ENCODE results near the gene GYPA. TPM values are rescaled to one million over a fixed set of nuclear protein-coding genes. Genes with fewer than 3 reads are reported as not detected.
"Not testable (repeated sequence)": the region's sequence is repeated elsewhere in the genome, so short reads cannot be mapped to it uniquely, and the experiment has no call there.

Gene GYPA
- polyA plus RNA-seq, 1 experiment: not detected

GRCh38 chr4:144137137-144137931, 3.2 kb downstream of the GYPA start:
- H3K9me3 ChIP-seq (ENCODE audit: control insufficient read depth, insufficient read depth, low read length); H3K27ac ChIP-seq (ENCODE audit: low read depth, low read length); DNase-seq (ENCODE audit: low read depth, low spot score); H3K4me3 ChIP-seq (ENCODE audit: low read depth, low read length); POLR2A ChIA-PET; H3K27me3 ChIP-seq (ENCODE audit: control insufficient read depth, insufficient read depth, low read length); CTCF ChIA-PET: not testable (repeated sequence)

- H3K27me3 ChIP-seq (ENCODE audit: control insufficient read depth, insufficient read depth, low read length); CTCF ChIA-PET; DNase-seq (ENCODE audit: low read depth, low spot score): not testable (repeated sequence)
Observed at GRCh38 chr4:144136189-144136588, 4.3 kb downstream of the GYPA start.

GRCh38 chr4:144130167-144130566, 10.4 kb downstream of the GYPA start:
- POLR2A ChIA-PET; H3K27me3 ChIP-seq (ENCODE audit: control insufficient read depth, insufficient read depth, low read length); DNase-seq (ENCODE audit: low read depth, low spot score); CTCF ChIA-PET; H3K27ac ChIP-seq (ENCODE audit: low read depth, low read length); H3K9me3 ChIP-seq (ENCODE audit: control insufficient read depth, insufficient read depth, low read length); H3K4me3 ChIP-seq (ENCODE audit: low read depth, low read length): not testable (repeated sequence)

More at GRCh38 chr4:144136189-144136588, 4.3 kb downstream of the GYPA start:
- H3K27ac ChIP-seq (ENCODE audit: low read depth, low read length); POLR2A ChIA-PET; H3K9me3 ChIP-seq (ENCODE audit: control insufficient read depth, insufficient read depth, low read length); H3K4me3 ChIP-seq (ENCODE audit: low read depth, low read length): not testable (repeated sequence)

- H3K9me3 ChIP-seq (ENCODE audit: control insufficient read depth, insufficient read depth, low read length); H3K27ac ChIP-seq (ENCODE audit: low read depth, low read length); DNase-seq (ENCODE audit: low read depth, low spot score); H3K27me3 ChIP-seq (ENCODE audit: control insufficient read depth, insufficient read depth, low read length); POLR2A ChIA-PET; H3K4me3 ChIP-seq (ENCODE audit: low read depth, low read length); CTCF ChIA-PET: not testable (repeated sequence)
Observed at GRCh38 chr4:144129336-144129875, 11.1 kb downstream of the GYPA start.

GRCh38 chr4:144128709-144129320, 11.7 kb downstream of the GYPA start:
- H3K27ac ChIP-seq (ENCODE audit: low read depth, low read length); POLR2A ChIA-PET; H3K9me3 ChIP-seq (ENCODE audit: control insufficient read depth, insufficient read depth, low read length); CTCF ChIA-PET; H3K4me3 ChIP-seq (ENCODE audit: low read depth, low read length); H3K27me3 ChIP-seq (ENCODE audit: control insufficient read depth, insufficient read depth, low read length); DNase-seq (ENCODE audit: low read depth, low spot score): not testable (repeated sequence)

GRCh38 chr4:144125109-144125508, 15.4 kb downstream of the GYPA start:
- H3K27me3 ChIP-seq (ENCODE audit: control insufficient read depth, insufficient read depth, low read length); H3K4me3 ChIP-seq (ENCODE audit: low read depth, low read length); H3K9me3 ChIP-seq (ENCODE audit: control insufficient read depth, insufficient read depth, low read length); POLR2A ChIA-PET; DNase-seq (ENCODE audit: low read depth, low spot score); H3K27ac ChIP-seq (ENCODE audit: low read depth, low read length); CTCF ChIA-PET: not testable (repeated sequence)

GRCh38 chr4:144123982-144124635, 16.4 kb downstream of the GYPA start:
- H3K9me3 ChIP-seq (ENCODE audit: control insufficient read depth, insufficient read depth, low read length); H3K27me3 ChIP-seq (ENCODE audit: control insufficient read depth, insufficient read depth, low read length); H3K27ac ChIP-seq (ENCODE audit: low read depth, low read length); H3K4me3 ChIP-seq (ENCODE audit: low read depth, low read length); POLR2A ChIA-PET; DNase-seq (ENCODE audit: low read depth, low spot score); CTCF ChIA-PET: not testable (repeated sequence)

GRCh38 chr4:144123269-144123668, 17.2 kb downstream of the GYPA start:
- H3K4me3 ChIP-seq (ENCODE audit: low read depth, low read length); POLR2A ChIA-PET; H3K9me3 ChIP-seq (ENCODE audit: control insufficient read depth, insufficient read depth, low read length); CTCF ChIA-PET; H3K27me3 ChIP-seq (ENCODE audit: control insufficient read depth, insufficient read depth, low read length); H3K27ac ChIP-seq (ENCODE audit: low read depth, low read length); DNase-seq (ENCODE audit: low read depth, low spot score): not testable (repeated sequence)

GRCh38 chr4:144119752-144120151, 20.8 kb downstream of the GYPA start:
- H3K9me3 ChIP-seq (ENCODE audit: control insufficient read depth, insufficient read depth, low read length); H3K27me3 ChIP-seq (ENCODE audit: control insufficient read depth, insufficient read depth, low read length); DNase-seq (ENCODE audit: low read depth, low spot score); H3K4me3 ChIP-seq (ENCODE audit: low read depth, low read length); POLR2A ChIA-PET; CTCF ChIA-PET; H3K27ac ChIP-seq (ENCODE audit: low read depth, low read length): not testable (repeated sequence)
